OCI-LY7 (cell line): ENCODE data around the gene PTDSS2. TPM values are rescaled to one million over a fixed set of nuclear protein-coding genes. Genes with fewer than 3 reads are reported as not detected.

Experiments
- BruUV-seq: library from RNA; stranded (reverse); fragments of 400-500 nt; replicated peaks from 2 replicates; lab custom pipeline; 2021; lab: Mats Ljungman, UMichigan
- CTCF ChIA-PET: fragments of 300-600 bp; sonication (Branson Sonifier 250); formaldehyde crosslinking; loops from one replicate; lab custom pipeline; 2022; ENCODE audit warnings: antibody characterized with exemption; ENCODE audit not compliant: unreplicated experiment; lab: Charles Lee
- POLR2A ChIA-PET: fragments of 300-600 bp; sonication (Branson Sonifier 250); formaldehyde crosslinking; loops from one replicate; lab custom pipeline; 2022; ENCODE audit warnings: antibody characterized with exemption; lab: Charles Lee
- DNase-seq: peaks from one replicate; pipeline ENCODE4 v3.0.0-alpha.2; 2015; ENCODE audit warnings: low spot score
- H2AFZ ChIP-seq: fragments of 200-600 bp; sonication (generic), shearing (Covaris generic); 2 replicates; pipeline ENCODE4 v1.6.1; 2014; ENCODE audit warnings: mild to moderate bottlenecking, antibody characterized with exemption, low read length, moderate library complexity
- H3K27ac ChIP-seq: fragments of 200-600 bp; sonication (generic); 2 replicates; pipeline ENCODE4 v1.5.1; 2014; ENCODE audit warnings: mixed run types, low read depth, mild to moderate bottlenecking, moderate library complexity, low read length, inconsistent platforms; ENCODE audit not compliant: poor library complexity, severe bottlenecking
- H3K36me3 ChIP-seq: fragments of 200-600 bp; sonication (generic); 2 replicates; pipeline ENCODE4 v1.6.1; 2014; ENCODE audit warnings: mild to moderate bottlenecking, antibody characterized with exemption, low read length, moderate library complexity, mixed read lengths; ENCODE audit not compliant: insufficient read depth
- H3K4me1 ChIP-seq: fragments of 200-600 bp; sonication (generic); 2 replicates; pipeline ENCODE4 v1.5.1; 2014; ENCODE audit warnings: mild to moderate bottlenecking, low read length; ENCODE audit not compliant: insufficient read depth, poor library complexity, severe bottlenecking
- H3K4me2 ChIP-seq: fragments of 200-600 bp; sonication (generic); 2 replicates; pipeline ENCODE4 v1.6.1; 2014; ENCODE audit warnings: mild to moderate bottlenecking, low read length
- H3K4me3 ChIP-seq: fragments of 200-600 bp; sonication (generic); 2 replicates; pipeline ENCODE4 v1.5.1; 2014; ENCODE audit warnings: mild to moderate bottlenecking, low read depth, low read length; ENCODE audit not compliant: poor library complexity, severe bottlenecking
- H3K79me2 ChIP-seq: fragments of 200-600 bp; sonication (generic); 2 replicates; pipeline ENCODE4 v1.6.1; 2016; ENCODE audit warnings: low read depth, mild to moderate bottlenecking, low read length, moderate library complexity, mixed read lengths; ENCODE audit not compliant: insufficient read depth
- H3K9me2 ChIP-seq: fragments of 200-600 bp; sonication (generic); 2 replicates; pipeline ENCODE4 v1.6.1; 2016; ENCODE audit warnings: mild to moderate bottlenecking, low read length, mixed read lengths; ENCODE audit not compliant: insufficient read depth
- H3K9me3 ChIP-seq: fragments of 200-600 bp; sonication (generic); 2 replicates; pipeline ENCODE4 v1.6.1; 2014; ENCODE audit warnings: mild to moderate bottlenecking, mixed run types, low read length, mixed read lengths
- H4K20me1 ChIP-seq: fragments of 200-600 bp; sonication (generic); 2 replicates; pipeline ENCODE4 v1.6.1; 2014; ENCODE audit warnings: mild to moderate bottlenecking, antibody characterized with exemption, low read length, moderate library complexity, mixed read lengths; ENCODE audit not compliant: insufficient read depth
- EZH2phosphoT487 ChIP-seq: fragments of 200-600 bp; sonication (generic); IDR thresholded peaks from 2 replicates; pipeline ENCODE4 v1.6.1; 2018; ENCODE audit warnings: low read depth, borderline replicate concordance, mild to moderate bottlenecking, mixed run types, antibody characterized with exemption, low read length, moderate library complexity, mixed read lengths
- intact Hi-C: fragments of 100-400 bp; cut with micrococcal nuclease; formaldehyde crosslinking; loops from one replicate; pipeline ENCODE4 v1.10.0; 2022; ENCODE audit not compliant: unreplicated experiment
- total RNA-seq, 2 experiments: library from RNA; depleted of rRNA in 1 of 2; stranded (reverse); fragments of >200 nt in 1 of 2; shearing (Covaris generic) in 1 of 2; gene quantifications; 2 replicates each; pipeline ENCODE4 v1.2.3, GENCODE V29; 2014 to 2022
- TF ChIP-seq, protein P1 (sequence below): fragments of 200-600 bp; sonication (generic); conservative IDR thresholded peaks from 2 replicates; pipeline ENCODE4 v1.5.1; 2014; ENCODE audit warnings: mild to moderate bottlenecking, antibody characterized with exemption, low read length, moderate library complexity, mixed read lengths

The PTDSS2 gene
- total RNA-seq, 2 experiments from 2014 or later: 27.8 to 32.7 TPM

DNA sequence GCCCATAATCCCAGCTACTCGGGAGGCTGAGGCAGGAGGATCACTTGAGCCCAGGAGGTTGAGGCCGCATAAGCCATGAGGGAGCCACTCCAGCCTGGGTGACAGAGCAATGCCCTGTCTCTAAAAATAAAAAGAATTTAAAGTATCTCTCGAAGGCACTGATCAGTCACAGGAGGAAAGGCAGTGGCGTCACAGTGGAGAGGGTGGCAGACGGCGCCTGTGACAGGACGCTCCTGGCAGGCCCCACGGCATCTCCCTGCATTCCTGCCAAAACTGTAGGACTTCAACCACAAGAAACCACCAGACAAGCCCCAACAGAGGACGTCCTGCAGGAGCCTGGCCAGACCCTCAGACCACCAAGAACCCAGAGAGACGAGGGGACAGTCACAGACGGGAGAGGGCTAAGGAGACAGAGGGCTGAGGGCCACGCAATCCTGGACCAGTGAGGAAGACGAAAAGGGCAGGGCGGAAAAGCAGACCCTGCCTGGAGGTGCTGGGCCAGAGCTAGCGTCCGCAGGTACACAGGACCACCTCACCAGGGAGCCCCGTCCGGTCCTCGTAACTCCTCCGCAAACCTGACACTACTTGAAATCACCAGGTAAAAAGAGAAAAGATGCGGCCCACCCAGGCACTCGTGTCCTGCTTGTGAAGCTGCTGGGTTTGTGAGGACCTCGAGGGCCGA lies 51.1 kb downstream of the PTDSS2 start:
- TF ChIP-seq, protein P1, sequence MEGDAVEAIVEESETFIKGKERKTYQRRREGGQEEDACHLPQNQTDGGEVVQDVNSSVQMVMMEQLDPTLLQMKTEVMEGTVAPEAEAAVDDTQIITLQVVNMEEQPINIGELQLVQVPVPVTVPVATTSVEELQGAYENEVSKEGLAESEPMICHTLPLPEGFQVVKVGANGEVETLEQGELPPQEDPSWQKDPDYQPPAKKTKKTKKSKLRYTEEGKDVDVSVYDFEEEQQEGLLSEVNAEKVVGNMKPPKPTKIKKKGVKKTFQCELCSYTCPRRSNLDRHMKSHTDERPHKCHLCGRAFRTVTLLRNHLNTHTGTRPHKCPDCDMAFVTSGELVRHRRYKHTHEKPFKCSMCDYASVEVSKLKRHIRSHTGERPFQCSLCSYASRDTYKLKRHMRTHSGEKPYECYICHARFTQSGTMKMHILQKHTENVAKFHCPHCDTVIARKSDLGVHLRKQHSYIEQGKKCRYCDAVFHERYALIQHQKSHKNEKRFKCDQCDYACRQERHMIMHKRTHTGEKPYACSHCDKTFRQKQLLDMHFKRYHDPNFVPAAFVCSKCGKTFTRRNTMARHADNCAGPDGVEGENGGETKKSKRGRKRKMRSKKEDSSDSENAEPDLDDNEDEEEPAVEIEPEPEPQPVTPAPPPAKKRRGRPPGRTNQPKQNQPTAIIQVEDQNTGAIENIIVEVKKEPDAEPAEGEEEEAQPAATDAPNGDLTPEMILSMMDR: no peak
- TF ChIP-seq EZH2phosphoT487: no peak
- H3K79me2 ChIP-seq: peaks cover 17% of the 10 kb centered on the region
- CTCF ChIA-PET: no interaction called here
- no peak overlapping the region for H3K27ac ChIP-seq
- H3K9me3 ChIP-seq: no peaks in the 10 kb centered on the region
- BruUV-seq: no TSS peak
- no peak for DNase-seq
- no peaks in the 10 kb centered on the region for H3K9me2 ChIP-seq
- peaks cover 24% of the 10 kb centered on the region for H3K4me1 ChIP-seq
- H2AFZ ChIP-seq: no peak overlapping the region
- H4K20me1 ChIP-seq: no peaks in the 10 kb centered on the region
- no peak overlapping the region for H3K4me2 ChIP-seq
- no peak overlapping the region for H3K4me3 ChIP-seq
- POLR2A ChIA-PET: no interaction called here
- H3K36me3 ChIP-seq: peaks cover 57% of the 10 kb centered on the region
- intact Hi-C loops: no loop called here

DNA sequence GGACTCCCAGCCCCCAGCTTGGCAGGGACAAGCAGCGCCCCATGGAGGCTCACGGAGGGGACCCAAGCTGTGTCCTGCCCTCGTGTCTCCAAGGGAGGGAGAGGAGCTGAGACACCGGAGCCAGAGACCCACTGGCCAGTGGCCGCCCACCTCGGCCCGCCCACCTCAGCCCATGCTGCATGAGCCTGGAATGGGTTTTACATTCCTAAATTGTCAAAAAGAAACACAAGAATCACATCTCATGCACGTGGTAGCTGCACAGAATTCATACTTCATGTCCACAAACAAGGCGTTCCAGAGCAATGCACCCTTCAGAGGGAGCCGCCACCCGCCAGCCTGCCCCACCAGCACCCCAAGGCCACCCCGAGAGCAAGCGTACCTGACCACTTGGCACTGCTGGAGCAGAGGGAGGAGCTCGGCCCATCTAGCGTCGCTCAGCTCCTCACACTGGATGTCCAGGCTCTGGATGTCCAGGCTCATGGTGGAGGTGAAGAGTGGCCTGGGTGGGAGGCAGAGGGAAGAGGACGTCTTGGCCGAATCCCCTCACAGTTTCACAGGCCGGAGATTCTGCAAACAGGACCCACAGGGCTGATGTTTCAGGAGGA lies 51.7 kb downstream of the PTDSS2 start:
- Histone ChIP-seq H3K36me3 (peaks cover 54% of the 10 kb centered on the region), H3K4me1 (peaks cover 24% of the 10 kb centered on the region), H3K4me2 (no peak overlapping the region), H3K4me3 (no peak overlapping the region), H3K79me2 (peaks cover 18% of the 10 kb centered on the region), H2AFZ (no peak overlapping the region), H3K9me2 (no peaks in the 10 kb centered on the region), H3K9me3 (no peaks in the 10 kb centered on the region), H4K20me1 (no peaks in the 10 kb centered on the region), H3K27ac (no peak overlapping the region)
- TF ChIP-seq EZH2phosphoT487: no peak
- TF ChIP-seq, protein P1: no peak
- CTCF ChIA-PET: no interaction called here
- no peak for DNase-seq
- intact Hi-C loops: no loop called here
- no TSS peak for BruUV-seq
- POLR2A ChIA-PET: no interaction called here
